ENCODE data around the gene SCN9A. TPM values are rescaled to one million over a fixed set of nuclear protein-coding genes. Genes with fewer than 3 reads are reported as not detected.

SCN9A gene
- total and polyA plus RNA-seq, 2 of the 8 experiments (the other 6 are each of a cell fraction or from before 2014, with no cell fraction given), result 1.6 to 6.2 TPM

- TF ChIP-seq EGR1 (IDR thresholded peaks at IDR 0.05; ENCODE audit: borderline replicate concordance, low read depth, low read length) (no peak), CTCF (IDR thresholded peaks at IDR 0.05; ENCODE audit: control extremely low read depth in 1 of 3, insufficient read depth in 1 of 3, low read depth in 1 of 3, low read length in 3 of 3) (no peak), POU5F1 (IDR thresholded peaks at IDR 0.05; ENCODE audit: low read depth, low read length) (no peak), CREB1 (IDR thresholded peaks at IDR 0.05) (no peak), NRF1 (IDR thresholded peaks at IDR 0.05; ENCODE audit: low read depth, low read length) (no peak), CHD1 (IDR thresholded peaks at IDR 0.05; ENCODE audit: low read depth, low read length) (no peak)
These were observed 2.2 kb downstream of the SCN9A start (continued) for GRCh38 chr2:166373539-166373938.

Data from H1 (cell line).